NCI-H187 (cell line): ENCODE measurements around the gene TYRP1.

ENCODE experiments used
- DNase-seq, 2 experiments: peaks; one replicate each; lab custom pipeline; 2025; lab: John Stamatoyannopoulos, UW

Gene TYRP1

GRCh38 chr9:12696931-12697622, 3.9 kb downstream of the TYRP1 start:
- no peak for DNase-seq

GRCh38 chr9:12697719-12698118, 4.5 kb downstream of the TYRP1 start:
- DNase-seq = no peak

GRCh38 chr9:12698266-12698665, 5.1 kb downstream of the TYRP1 start:
- no peak for DNase-seq

- DNase-seq = no peak
Observed at GRCh38 chr9:12698986-12699385, 5.8 kb downstream of the TYRP1 start.

GRCh38 chr9:12699529-12699928, 6.3 kb downstream of the TYRP1 start:
- DNase-seq = no peak

- DNase-seq = no peak
Observed at GRCh38 chr9:12701126-12701525, 7.9 kb downstream of the TYRP1 start.

GRCh38 chr9:12702160-12702758, 9.1 kb downstream of the TYRP1 start:
- DNase-seq = no peak

- no peak for DNase-seq
Observed at GRCh38 chr9:12703996-12704395, 10.8 kb downstream of the TYRP1 start.

- DNase-seq = no peak
Observed at GRCh38 chr9:12705738-12706391, 12.7 kb downstream of the TYRP1 start.

GRCh38 chr9:12708562-12709298, 15.5 kb downstream of the TYRP1 start:
- no peak for DNase-seq

GRCh38 chr9:12712532-12712931, 19.3 kb downstream of the TYRP1 start:
- no peak for DNase-seq

GRCh38 chr9:12715268-12715667, 22.1 kb downstream of the TYRP1 start:
- no peak for DNase-seq

GRCh38 chr9:12716823-12717600, 23.8 kb downstream of the TYRP1 start:
- DNase-seq = no peak

- no peak for DNase-seq
Observed at GRCh38 chr9:12717907-12718306, 24.7 kb downstream of the TYRP1 start.

GRCh38 chr9:12718482-12719026, 25.4 kb downstream of the TYRP1 start:
- no peak for DNase-seq

GRCh38 chr9:12719431-12719830, 26.2 kb downstream of the TYRP1 start:
- DNase-seq = no peak

- DNase-seq = no peak
Observed at GRCh38 chr9:12720551-12720950, 27.4 kb downstream of the TYRP1 start.

GRCh38 chr9:12722131-12722530, 28.9 kb downstream of the TYRP1 start:
- DNase-seq = peak in 1 of 2 experiments; percentile 16

- DNase-seq = no peak
Observed at GRCh38 chr9:12723409-12724028, 30.3 kb downstream of the TYRP1 start.

GRCh38 chr9:12726795-12727194, 33.6 kb downstream of the TYRP1 start:
- DNase-seq = no peak

- DNase-seq = no peak
Observed at GRCh38 chr9:12730198-12730597, 37.0 kb downstream of the TYRP1 start.
